ENCODE results near the gene SLN. TPM values are rescaled to one million over a fixed set of nuclear protein-coding genes. Genes with fewer than 3 reads are reported as not detected.

Gene SLN
- not detected in 2 replicates for total RNA-seq

DNA sequence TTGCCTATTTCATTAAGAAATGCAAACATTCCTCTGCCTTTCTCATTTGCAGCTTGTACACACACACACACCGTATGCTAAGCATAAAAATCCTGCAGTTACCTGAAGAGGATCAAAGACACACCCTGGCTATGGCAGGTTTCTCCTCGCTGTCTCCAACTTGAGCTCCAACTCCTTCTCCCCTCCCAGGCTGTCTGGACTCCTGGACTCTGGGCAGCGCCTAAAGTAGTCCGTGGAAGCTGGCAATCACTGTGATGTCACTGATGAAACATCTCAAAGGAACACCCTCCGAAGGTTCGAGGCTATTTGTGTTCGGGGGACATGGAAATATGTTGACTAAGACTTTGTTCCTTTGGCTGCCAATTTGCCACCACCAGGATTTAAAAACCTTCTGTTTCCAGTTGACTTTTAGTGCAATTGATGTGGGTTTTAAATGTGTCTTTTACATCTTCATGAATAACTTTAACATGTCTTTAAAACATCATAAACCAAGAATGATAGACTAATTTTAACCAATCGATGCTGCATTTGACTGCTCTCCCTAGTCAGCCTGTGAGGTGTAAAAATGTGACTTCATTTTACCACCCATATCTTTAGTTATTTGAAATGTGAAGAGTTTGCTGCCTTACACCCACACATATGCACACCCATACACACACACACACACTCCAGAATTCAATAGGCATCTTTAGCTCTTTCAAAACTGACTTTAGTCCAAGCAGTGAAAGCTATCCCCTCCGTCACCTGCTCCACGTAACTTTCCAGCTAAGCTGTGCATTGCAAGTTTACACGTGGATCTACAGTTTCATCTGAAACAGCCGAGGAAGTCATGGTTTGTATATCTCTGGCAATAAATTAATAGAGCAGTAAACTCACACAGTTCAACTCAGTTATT lies at the start of gene SLN:
TSS of gene SLN (minus strand) at position 196 of the 895 bp plus-strand sequence.

Other genes with a start within 250 kb of the SLN start
- 4.0 and 7.4 TPM in 2 replicates for gene ALKBH8, start 146.3 kb downstream of the SLN start, total RNA-seq
- under 0.01 and 0.20 TPM in 2 replicates for gene ELMOD1, start 120.9 kb downstream of the SLN start, total RNA-seq
- gene SLC35F2, start 146.7 kb upstream of the SLN start, total RNA-seq, result 16.5 and 36.4 TPM in 2 replicates
- under 0.01 TPM in 1 of 2 replicates, not detected in the other for gene RAB39A, start 216.4 kb upstream of the SLN start, total RNA-seq